Measurements from ENCODE around the gene PPP3R1.

Gene PPP3R1

GRCh38 chr2:68252400-68253218, at the start of gene PPP3R1:
Gene PPP3R1, minus strand, starts transcription at chr2:68252532. Its CDS starts 405 bp downstream, at chr2:68252127.
- peak; percentile 92 to 94 for DNase-seq (ENCODE audit: low read depth in 2 of 2)

GRCh38 chr2:68295516-68295915, 43.2 kb upstream of the PPP3R1 start:
- DNase-seq (ENCODE audit: low read depth in 2 of 2), result no peak

GRCh38 chr2:68294913-68295312, 42.6 kb upstream of the PPP3R1 start:
- DNase-seq (ENCODE audit: low read depth in 2 of 2), result no peak

GRCh38 chr2:68294187-68294586, 41.9 kb upstream of the PPP3R1 start:
- DNase-seq (ENCODE audit: low read depth in 2 of 2), result no peak

GRCh38 chr2:68293755-68294154, 41.4 kb upstream of the PPP3R1 start:
- no peak for DNase-seq (ENCODE audit: low read depth in 2 of 2)

GRCh38 chr2:68293024-68293423, 40.7 kb upstream of the PPP3R1 start:
- DNase-seq (ENCODE audit: low read depth in 2 of 2), result no peak

GRCh38 chr2:68292108-68292710, 39.9 kb upstream of the PPP3R1 start:
- no peak for DNase-seq (ENCODE audit: low read depth in 2 of 2)

- no peak for DNase-seq (ENCODE audit: low read depth in 2 of 2)
These were observed 39.0 kb upstream of the PPP3R1 start for GRCh38 chr2:68291314-68291713.

GRCh38 chr2:68290901-68291300, 38.6 kb upstream of the PPP3R1 start:
- DNase-seq (ENCODE audit: low read depth in 2 of 2), result no peak

GRCh38 chr2:68287580-68288441, 35.5 kb upstream of the PPP3R1 start:
- no peak for DNase-seq (ENCODE audit: low read depth in 2 of 2)

GRCh38 chr2:68284896-68285295, 32.6 kb upstream of the PPP3R1 start:
- no peak for DNase-seq (ENCODE audit: low read depth in 2 of 2)

- DNase-seq (ENCODE audit: low read depth in 2 of 2), result no peak
These were observed 31.1 kb upstream of the PPP3R1 start for GRCh38 chr2:68283419-68283812.

- no peak for DNase-seq (ENCODE audit: low read depth in 2 of 2)
These were observed 30.6 kb upstream of the PPP3R1 start for GRCh38 chr2:68282811-68283418.

- no peak for DNase-seq (ENCODE audit: low read depth in 2 of 2)
These were observed 28.5 kb upstream of the PPP3R1 start for GRCh38 chr2:68280796-68281195.

GRCh38 chr2:68280348-68280747, 28.0 kb upstream of the PPP3R1 start:
- no peak for DNase-seq (ENCODE audit: low read depth in 2 of 2)

GRCh38 chr2:68279691-68280090, 27.4 kb upstream of the PPP3R1 start:
- DNase-seq (ENCODE audit: low read depth in 2 of 2), result no peak

GRCh38 chr2:68278169-68278568, 25.8 kb upstream of the PPP3R1 start:
- DNase-seq (ENCODE audit: low read depth in 2 of 2), result no peak

GRCh38 chr2:68274022-68274421, 21.7 kb upstream of the PPP3R1 start:
- no peak for DNase-seq (ENCODE audit: low read depth in 2 of 2)

- DNase-seq (ENCODE audit: low read depth in 2 of 2), result no peak
These were observed 20.1 kb upstream of the PPP3R1 start for GRCh38 chr2:68272246-68272994.

GRCh38 chr2:68266655-68267054, 14.3 kb upstream of the PPP3R1 start:
- DNase-seq (ENCODE audit: low read depth in 2 of 2), result no peak

- DNase-seq (ENCODE audit: low read depth in 2 of 2), result no peak
These were observed 11.3 kb upstream of the PPP3R1 start for GRCh38 chr2:68263632-68264031.
